IPS-15b (cell line): Measurements from ENCODE around the gene SLC35F5.
"Not testable (repeated sequence)": the region's sequence is repeated elsewhere in the genome, so short reads cannot be mapped to it uniquely, and the experiment has no call there.

ENCODE experiments used
- H3K27me3 ChIP-seq: one replicate; pipeline ENCODE4 v1.6.1; 2013; ENCODE audit warnings: low read length; ENCODE audit not compliant: control insufficient read depth, insufficient read depth
- H3K36me3 ChIP-seq: one replicate; pipeline ENCODE4 v1.6.1; 2013; ENCODE audit warnings: low read length; ENCODE audit not compliant: control insufficient read depth, insufficient read depth
- H3K4me1 ChIP-seq: one replicate; pipeline ENCODE4 v1.6.1; 2013; ENCODE audit warnings: mild to moderate bottlenecking, low read length; ENCODE audit not compliant: control insufficient read depth, insufficient read depth
- H3K4me3 ChIP-seq: one replicate; pipeline ENCODE4 v1.5.1; 2013; ENCODE audit warnings: low read depth, low read length
- H3K9ac ChIP-seq: one replicate; pipeline ENCODE4 v1.6.1; 2013; ENCODE audit warnings: low read depth, mild to moderate bottlenecking, low read length
- H3K9me3 ChIP-seq: one replicate; pipeline ENCODE4 v1.6.1; 2013; ENCODE audit warnings: mild to moderate bottlenecking, low read length; ENCODE audit not compliant: control insufficient read depth, insufficient read depth

SLC35F5 gene

GRCh38 chr2:113685471-113685870 lies 71.0 kb downstream of the SLC35F5 start:
- H3K4me1 ChIP-seq, result no peaks in the 10 kb centered on the region
- no peaks in the 10 kb centered on the region for H3K36me3 ChIP-seq
- H3K9ac ChIP-seq, result no peak overlapping the region
- H3K9me3 ChIP-seq, result no peaks in the 10 kb centered on the region
- H3K27me3 ChIP-seq, result no peaks in the 10 kb centered on the region
- no peak overlapping the region for H3K4me3 ChIP-seq

GRCh38 chr2:113679457-113679856 lies 77.0 kb downstream of the SLC35F5 start:
- Histone ChIP-seq H3K9me3 (no peaks in the 10 kb centered on the region), H3K9ac (no peak overlapping the region), H3K4me3 (no peak overlapping the region), H3K36me3 (no peaks in the 10 kb centered on the region), H3K4me1 (no peaks in the 10 kb centered on the region), H3K27me3 (peaks cover 16% of the 10 kb centered on the region)

DNA sequence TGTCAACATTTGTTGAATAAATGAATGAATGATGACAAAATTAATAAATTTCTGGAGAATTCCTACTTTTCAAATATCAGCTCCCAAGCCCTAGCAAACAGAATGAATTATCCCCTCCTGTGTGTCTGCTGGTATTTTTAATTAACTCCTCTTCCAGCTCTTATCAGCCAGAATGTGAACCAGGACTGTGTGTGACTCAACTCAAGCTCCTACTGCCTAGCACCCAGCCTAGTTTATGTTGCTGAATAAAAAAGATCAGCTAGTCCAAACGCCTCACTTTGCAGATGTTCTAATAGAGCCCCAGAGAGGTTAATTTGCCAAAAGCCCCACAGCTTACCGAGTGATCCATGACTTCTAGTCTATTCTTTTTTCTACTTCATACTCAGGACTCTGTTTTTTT lies 79.1 kb downstream of the SLC35F5 start:
- H3K36me3 ChIP-seq, result no peaks in the 10 kb centered on the region
- no peak overlapping the region for H3K9ac ChIP-seq
- peaks cover 4% of the 10 kb centered on the region for H3K4me1 ChIP-seq
- H3K27me3 ChIP-seq, result peaks cover 16% of the 10 kb centered on the region
- H3K9me3 ChIP-seq, result no peaks in the 10 kb centered on the region
- no peak overlapping the region for H3K4me3 ChIP-seq

DNA sequence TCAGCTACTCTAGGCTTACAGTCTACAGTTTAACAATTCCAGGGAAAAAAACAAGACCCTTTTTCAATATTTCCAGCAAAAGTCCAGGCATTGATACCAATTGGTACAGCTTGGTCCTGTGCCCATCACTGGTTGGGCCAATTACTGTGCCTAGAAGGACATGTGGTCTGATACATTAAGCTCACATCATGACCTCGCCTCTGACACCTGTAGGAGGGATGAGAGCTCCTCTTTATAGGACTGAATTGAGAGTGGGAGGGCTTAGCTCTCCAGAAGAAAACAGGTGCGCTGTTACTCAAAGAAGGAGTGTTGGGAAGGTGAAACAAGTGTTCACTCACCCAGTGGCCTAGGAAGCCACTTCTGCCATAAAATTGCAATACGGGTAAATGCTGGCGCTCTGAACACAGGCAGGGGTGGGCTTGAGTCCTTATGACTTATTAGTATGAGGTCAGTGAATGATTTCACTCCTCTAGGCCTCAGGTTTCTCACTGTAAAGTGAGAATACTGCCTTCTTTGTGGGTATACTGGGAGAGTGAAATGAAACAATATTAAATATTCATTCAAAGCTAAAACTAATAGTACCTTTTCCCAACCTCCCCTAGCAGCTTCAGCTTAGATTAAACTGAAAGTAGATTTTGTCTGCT lies 79.7 kb downstream of the SLC35F5 start:
- H3K27me3 ChIP-seq, result peaks cover 18% of the 10 kb centered on the region

DNA sequence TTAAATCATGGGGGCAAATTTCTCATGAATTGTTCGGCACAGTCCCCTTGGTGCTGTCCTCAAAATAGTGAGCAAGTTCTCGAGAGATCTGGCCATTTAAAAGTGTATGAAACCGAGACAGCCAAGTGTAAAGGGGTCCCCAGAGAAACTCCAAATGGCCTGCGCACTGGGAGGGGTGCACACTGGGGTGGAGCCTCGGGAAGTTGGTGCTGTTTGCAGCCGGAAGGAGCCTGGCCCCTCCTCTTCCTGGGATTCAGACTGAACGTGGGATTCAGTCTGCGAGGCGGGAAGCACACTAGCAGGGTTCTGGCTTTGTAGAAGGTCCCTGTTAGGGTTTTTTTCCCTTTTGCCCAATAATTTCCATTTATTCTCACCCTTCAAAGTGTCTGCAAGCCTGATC lies 80.6 kb downstream of the SLC35F5 start:
- Histone ChIP-seq H3K9me3 (no peaks in the 10 kb centered on the region), H3K27me3 (peaks cover 20% of the 10 kb centered on the region), H3K4me3 (no peak overlapping the region), H3K36me3 (no peaks in the 10 kb centered on the region), H3K9ac (no peak overlapping the region), H3K4me1 (peaks cover 8% of the 10 kb centered on the region)

More for the DNA sequence above, 79.7 kb downstream of the SLC35F5 start:
- Histone ChIP-seq H3K9ac (no peak overlapping the region), H3K4me3 (no peak overlapping the region), H3K4me1 (peaks cover 8% of the 10 kb centered on the region), H3K36me3 (no peaks in the 10 kb centered on the region), H3K9me3 (no peaks in the 10 kb centered on the region)

- Histone ChIP-seq H3K9me3 (no peaks in the 10 kb centered on the region), H3K4me1 (peaks cover 8% of the 10 kb centered on the region), H3K9ac (no peak overlapping the region), H3K36me3 (no peaks in the 10 kb centered on the region), H3K4me3 (no peak overlapping the region), H3K27me3 (peaks cover 20% of the 10 kb centered on the region)
Measured at GRCh38 chr2:113672326-113672932, 84.0 kb downstream of the SLC35F5 start.

DNA sequence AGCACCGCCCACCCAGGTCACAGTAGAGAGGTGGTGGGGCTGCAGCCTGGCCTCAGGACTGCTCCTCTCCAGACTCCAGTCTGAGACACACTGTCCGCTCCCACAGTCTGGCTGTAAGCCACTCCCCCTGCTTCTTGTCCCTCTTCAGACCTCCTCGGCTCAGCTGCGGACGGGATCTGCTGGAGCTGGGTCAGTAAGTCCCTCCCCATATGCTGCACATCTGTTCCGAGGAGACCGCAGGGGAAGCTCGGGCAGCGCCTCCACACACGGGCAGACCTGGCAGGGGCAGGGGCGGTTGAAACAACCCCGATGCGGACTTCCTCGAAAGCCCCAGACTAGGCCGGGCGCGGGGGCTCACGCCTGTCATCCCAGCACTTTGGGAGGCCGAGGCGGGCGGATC lies 87.4 kb downstream of the SLC35F5 start:
- not testable (repeated sequence) for H3K36me3 ChIP-seq, H3K9ac ChIP-seq

GRCh38 chr2:113664761-113665533 lies 91.5 kb downstream of the SLC35F5 start:
- H3K36me3 ChIP-seq, H3K9ac ChIP-seq, H3K4me3 ChIP-seq, H3K9me3 ChIP-seq, H3K4me1 ChIP-seq, H3K27me3 ChIP-seq: not testable (repeated sequence)

More for the DNA sequence above, 87.4 kb downstream of the SLC35F5 start:
- not testable (repeated sequence) for H3K4me1 ChIP-seq, H3K27me3 ChIP-seq, H3K9me3 ChIP-seq, H3K4me3 ChIP-seq

DNA sequence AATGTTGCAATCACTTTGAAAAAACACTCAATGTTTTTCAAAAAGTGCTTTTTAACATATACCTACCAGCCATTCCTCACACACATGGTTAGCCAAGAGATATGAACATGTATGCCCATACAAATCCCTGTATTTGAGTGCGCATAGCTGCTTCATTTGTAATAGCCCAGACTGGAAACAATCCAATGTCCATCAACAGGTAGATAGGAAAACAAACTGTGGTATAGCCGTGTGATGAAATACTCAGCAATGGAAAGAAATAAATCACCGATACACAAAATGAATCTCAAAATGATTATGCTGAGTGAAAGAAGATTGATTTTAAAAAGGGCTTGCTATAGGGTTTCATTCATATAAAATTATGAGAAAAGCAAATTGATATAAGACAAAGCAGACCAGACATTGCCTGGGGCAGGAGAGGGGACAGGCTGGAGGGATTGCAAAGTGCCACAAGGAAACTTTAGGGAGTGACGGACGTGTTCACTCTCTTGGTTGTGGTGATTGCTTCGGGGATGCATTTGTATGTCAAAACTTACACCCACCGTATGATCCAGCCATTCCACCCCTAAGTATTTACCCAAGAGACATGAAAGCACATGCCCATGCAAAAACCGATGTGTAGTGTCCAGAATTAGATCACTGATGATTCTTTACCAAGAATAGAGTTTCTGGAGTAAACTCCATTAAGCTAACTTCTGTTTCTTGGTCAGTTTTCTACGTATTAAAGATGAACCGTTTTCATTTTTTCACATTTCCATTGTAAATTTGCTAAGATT lies 93.0 kb downstream of the SLC35F5 start:
- H3K27me3 ChIP-seq, H3K9me3 ChIP-seq, H3K36me3 ChIP-seq, H3K4me1 ChIP-seq, H3K9ac ChIP-seq, H3K4me3 ChIP-seq: not testable (repeated sequence)
